C4-2B (cell line): ENCODE measurements around the gene POLD1.

Source experiments
- H3K27ac ChIP-seq: fragments of 450-650 bp; 2 replicates; pipeline ENCODE4 v1.5.1; 2017
- ZFX ChIP-seq: fragments of 450-650 bp; IDR thresholded peaks from 2 replicates; pipeline ENCODE4 v1.6.1; 2017
- TF ChIP-seq, protein P1 (sequence below): fragments of 450-650 bp; conservative IDR thresholded peaks from 2 replicates; pipeline ENCODE4 v1.5.1; 2017; ENCODE audit warnings: mild to moderate bottlenecking

The POLD1 gene

DNA sequence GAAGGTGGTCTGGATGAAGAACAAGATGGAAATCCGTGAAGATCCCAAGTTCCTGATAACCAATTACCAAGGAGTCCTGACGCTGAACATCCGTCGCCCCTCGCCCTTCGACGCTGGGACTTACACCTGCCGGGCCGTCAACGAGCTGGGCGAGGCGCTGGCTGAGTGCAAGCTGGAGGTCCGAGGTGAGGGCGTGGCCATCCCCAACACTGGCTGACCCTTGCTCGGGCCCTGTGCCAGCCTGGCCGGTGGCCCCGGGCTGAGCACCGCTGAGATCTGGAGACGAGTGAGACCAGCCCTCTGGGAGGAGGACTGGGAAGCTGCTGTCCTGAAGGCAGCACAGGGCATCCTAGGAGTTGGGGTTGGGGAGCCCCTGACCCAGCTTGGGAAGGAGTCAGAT, 80.2 kb downstream of the POLD1 start:
- no peak for TF ChIP-seq ZFX
- TF ChIP-seq, protein P1, sequence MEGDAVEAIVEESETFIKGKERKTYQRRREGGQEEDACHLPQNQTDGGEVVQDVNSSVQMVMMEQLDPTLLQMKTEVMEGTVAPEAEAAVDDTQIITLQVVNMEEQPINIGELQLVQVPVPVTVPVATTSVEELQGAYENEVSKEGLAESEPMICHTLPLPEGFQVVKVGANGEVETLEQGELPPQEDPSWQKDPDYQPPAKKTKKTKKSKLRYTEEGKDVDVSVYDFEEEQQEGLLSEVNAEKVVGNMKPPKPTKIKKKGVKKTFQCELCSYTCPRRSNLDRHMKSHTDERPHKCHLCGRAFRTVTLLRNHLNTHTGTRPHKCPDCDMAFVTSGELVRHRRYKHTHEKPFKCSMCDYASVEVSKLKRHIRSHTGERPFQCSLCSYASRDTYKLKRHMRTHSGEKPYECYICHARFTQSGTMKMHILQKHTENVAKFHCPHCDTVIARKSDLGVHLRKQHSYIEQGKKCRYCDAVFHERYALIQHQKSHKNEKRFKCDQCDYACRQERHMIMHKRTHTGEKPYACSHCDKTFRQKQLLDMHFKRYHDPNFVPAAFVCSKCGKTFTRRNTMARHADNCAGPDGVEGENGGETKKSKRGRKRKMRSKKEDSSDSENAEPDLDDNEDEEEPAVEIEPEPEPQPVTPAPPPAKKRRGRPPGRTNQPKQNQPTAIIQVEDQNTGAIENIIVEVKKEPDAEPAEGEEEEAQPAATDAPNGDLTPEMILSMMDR, result no peak
- no peak overlapping the region for H3K27ac ChIP-seq

DNA sequence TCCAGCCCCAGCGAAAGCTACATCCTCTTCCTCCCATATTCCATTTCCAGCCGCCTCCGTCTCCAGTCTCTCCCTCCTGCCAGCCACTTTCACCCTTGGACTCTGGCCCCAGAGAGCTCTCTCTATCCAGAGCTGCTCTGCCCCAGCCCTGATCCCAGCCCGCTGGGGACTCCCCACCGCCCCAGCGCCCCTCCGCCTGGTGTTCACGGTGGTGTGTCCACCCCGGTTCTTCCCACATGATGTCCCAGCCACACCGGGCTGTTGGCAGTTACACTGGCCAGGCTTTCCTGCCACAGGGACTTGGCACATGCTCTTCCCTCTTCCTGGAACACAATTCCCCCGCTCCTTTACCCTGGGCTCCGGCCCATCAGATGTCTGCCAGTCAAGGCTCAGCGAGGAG, 80.9 kb downstream of the POLD1 start:
- H3K27ac ChIP-seq, result no peak overlapping the region
- TF ChIP-seq, protein P1, result no peak
- no peak for TF ChIP-seq ZFX

- H3K27ac ChIP-seq, result no peak overlapping the region
- TF ChIP-seq, protein P1, result no peak
- no peak for TF ChIP-seq ZFX
Measured at GRCh38 chr19:50465986-50466705, 82.0 kb downstream of the POLD1 start.

GRCh38 chr19:50466706-50467039, 82.5 kb downstream of the POLD1 start:
- TF ChIP-seq, protein P1, result no peak
- no peak for TF ChIP-seq ZFX

GRCh38 chr19:50467566-50467965, 83.4 kb downstream of the POLD1 start:
- TF ChIP-seq, protein P1, result no peak
- TF ChIP-seq ZFX, result no peak
- H3K27ac ChIP-seq, result no peak overlapping the region

More at GRCh38 chr19:50466706-50467039, 82.5 kb downstream of the POLD1 start:
- H3K27ac ChIP-seq, result no peak overlapping the region
